ENCODE measurements around the gene RIMOC1. TPM values are rescaled to one million over a fixed set of nuclear protein-coding genes. Genes with fewer than 3 reads are reported as not detected.

The RIMOC1 gene
- total RNA-seq, 4 donors from 2014 or later = 11.6 to 19.1 (median 12.4) TPM

- no peak overlapping the region for H3K4me3 ChIP-seq
- no peak overlapping the region for H3K27ac ChIP-seq
- DNase-seq = no peak
- no peaks in the 10 kb centered on the region for H3K27me3 ChIP-seq
- no peaks in the 10 kb centered on the region for H3K4me1 ChIP-seq
- no peaks in the 10 kb centered on the region for H3K9me3 ChIP-seq
- H3K36me3 ChIP-seq = no peaks in the 10 kb centered on the region
- TF ChIP-seq, protein P1, sequence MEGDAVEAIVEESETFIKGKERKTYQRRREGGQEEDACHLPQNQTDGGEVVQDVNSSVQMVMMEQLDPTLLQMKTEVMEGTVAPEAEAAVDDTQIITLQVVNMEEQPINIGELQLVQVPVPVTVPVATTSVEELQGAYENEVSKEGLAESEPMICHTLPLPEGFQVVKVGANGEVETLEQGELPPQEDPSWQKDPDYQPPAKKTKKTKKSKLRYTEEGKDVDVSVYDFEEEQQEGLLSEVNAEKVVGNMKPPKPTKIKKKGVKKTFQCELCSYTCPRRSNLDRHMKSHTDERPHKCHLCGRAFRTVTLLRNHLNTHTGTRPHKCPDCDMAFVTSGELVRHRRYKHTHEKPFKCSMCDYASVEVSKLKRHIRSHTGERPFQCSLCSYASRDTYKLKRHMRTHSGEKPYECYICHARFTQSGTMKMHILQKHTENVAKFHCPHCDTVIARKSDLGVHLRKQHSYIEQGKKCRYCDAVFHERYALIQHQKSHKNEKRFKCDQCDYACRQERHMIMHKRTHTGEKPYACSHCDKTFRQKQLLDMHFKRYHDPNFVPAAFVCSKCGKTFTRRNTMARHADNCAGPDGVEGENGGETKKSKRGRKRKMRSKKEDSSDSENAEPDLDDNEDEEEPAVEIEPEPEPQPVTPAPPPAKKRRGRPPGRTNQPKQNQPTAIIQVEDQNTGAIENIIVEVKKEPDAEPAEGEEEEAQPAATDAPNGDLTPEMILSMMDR (IDR thresholded peaks at IDR 0.05) = no peak
- TF ChIP-seq POLR2A (IDR thresholded peaks at IDR 0.05) = no peak
Measured at GRCh38 chr5:41893074-41893851, 10.9 kb upstream of the RIMOC1 start.

- H3K4me1 ChIP-seq = no peaks in the 10 kb centered on the region
- TF ChIP-seq POLR2A (IDR thresholded peaks at IDR 0.05) = no peak
- TF ChIP-seq, protein P1 (IDR thresholded peaks at IDR 0.05) = no peak
- no peak overlapping the region for H3K27ac ChIP-seq
- H3K9me3 ChIP-seq = no peaks in the 10 kb centered on the region
- H3K4me3 ChIP-seq = no peak overlapping the region
- no peak for DNase-seq
- no peaks in the 10 kb centered on the region for H3K27me3 ChIP-seq
- H3K36me3 ChIP-seq = no peaks in the 10 kb centered on the region
Measured at GRCh38 chr5:41896230-41896629, 7.9 kb upstream of the RIMOC1 start.

GRCh38 chr5:41903382-41903891 lies 707 bp upstream of the RIMOC1 start:
- Histone ChIP-seq H3K4me1 (peaks cover 0 to 11% (median 3%) of the 10 kb centered on the region in 4 donors), H3K4me3 (peak overlapping the region; percentile 53 to 89 (median 82))

DNA sequence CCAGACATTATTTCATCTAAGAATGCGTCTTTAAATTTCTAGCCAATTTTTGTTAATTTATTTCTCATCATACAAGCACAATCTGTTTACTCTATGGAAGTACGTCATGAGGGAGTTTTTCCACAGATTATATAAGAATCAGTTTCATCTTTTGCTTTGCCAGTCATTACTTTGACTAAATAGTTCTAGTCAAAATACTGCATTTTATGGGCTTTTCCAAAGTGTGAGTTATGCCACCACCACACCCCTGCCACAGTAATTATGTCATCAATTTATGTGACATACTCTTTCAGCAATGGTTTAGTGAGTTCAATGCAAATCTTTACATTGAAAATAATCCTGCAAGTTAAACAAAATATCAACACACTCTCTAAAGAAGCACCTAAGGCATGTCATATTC lies 2.0 kb downstream of the RIMOC1 start:
- no peak overlapping the region for H3K4me3 ChIP-seq
- H3K27ac ChIP-seq = no peak overlapping the region
- peaks cover 0 to 11% (median 3%) of the 10 kb centered on the region in 4 donors for H3K4me1 ChIP-seq
- TF ChIP-seq, protein P1 (IDR thresholded peaks at IDR 0.05) = no peak
- TF ChIP-seq POLR2A (IDR thresholded peaks at IDR 0.05) = no peak
- H3K9me3 ChIP-seq = no peaks in the 10 kb centered on the region
- no peak for DNase-seq
- H3K36me3 ChIP-seq = peaks cover 0 to 41% (median 0%) of the 10 kb centered on the region in 3 donors
- H3K27me3 ChIP-seq = no peaks in the 10 kb centered on the region

More at GRCh38 chr5:41903382-41903891, 707 bp upstream of the RIMOC1 start:
- H3K36me3 ChIP-seq = peaks cover 0 to 13% (median 0%) of the 10 kb centered on the region in 3 donors
- peak overlapping the region; percentile 79 to 89 (median 86) for H3K27ac ChIP-seq
- no peaks in the 10 kb centered on the region for H3K9me3 ChIP-seq
- H3K27me3 ChIP-seq = no peaks in the 10 kb centered on the region
- TF ChIP-seq, protein P1 (IDR thresholded peaks at IDR 0.05) = no peak
- no peak for TF ChIP-seq POLR2A (IDR thresholded peaks at IDR 0.05)
- DNase-seq = no peak

GRCh38 chr5:41908374-41909079 lies 4.4 kb downstream of the RIMOC1 start:
- no peak for TF ChIP-seq POLR2A (IDR thresholded peaks at IDR 0.05)
- TF ChIP-seq, protein P1 (IDR thresholded peaks at IDR 0.05) = no peak
- DNase-seq = no peak
- H3K4me1 ChIP-seq = peaks cover 0 to 11% (median under 1%) of the 10 kb centered on the region in 4 donors
- H3K27me3 ChIP-seq = no peaks in the 10 kb centered on the region
- peak overlapping the region in 1 of 4 donors; percentile 21 for H3K27ac ChIP-seq
- no peak overlapping the region for H3K4me3 ChIP-seq
- H3K36me3 ChIP-seq = peaks cover 0 to 62% (median 0%) of the 10 kb centered on the region in 3 donors
- no peaks in the 10 kb centered on the region for H3K9me3 ChIP-seq
